Measurements from ENCODE around the gene NRARP.

NRARP gene

DNA sequence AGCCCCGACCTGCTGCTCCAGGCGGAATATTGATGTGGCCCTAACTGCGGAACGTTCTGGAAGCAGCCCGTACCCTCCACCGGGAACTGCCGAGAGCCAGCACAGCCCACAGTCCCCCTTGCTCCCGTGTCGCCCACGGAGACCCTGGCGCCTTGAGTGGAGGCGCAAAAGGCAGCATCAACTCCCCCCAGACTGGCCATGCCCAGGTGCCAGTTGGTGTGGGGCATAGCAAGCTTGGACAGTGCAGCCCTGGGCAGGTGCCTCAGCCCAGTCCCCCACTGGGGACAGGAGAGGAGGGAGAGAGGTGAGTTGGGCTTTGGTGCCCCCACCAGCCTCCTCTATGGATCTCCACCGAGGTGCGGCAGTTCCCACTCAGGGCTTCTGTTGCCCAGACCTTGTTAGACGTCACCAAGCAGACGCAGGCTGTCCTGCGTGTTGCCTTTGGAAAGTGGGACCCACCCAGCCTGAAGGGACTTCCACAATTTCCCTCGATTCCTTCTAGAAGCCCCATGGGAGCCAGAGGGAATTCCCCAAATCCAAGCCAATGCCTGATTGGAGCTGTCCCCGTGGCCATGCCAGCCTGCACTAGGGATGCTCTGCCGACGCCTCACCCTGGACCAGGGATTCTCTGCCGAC, 19.8 kb upstream of the NRARP start:
- DNase-seq, result no peak

DNA sequence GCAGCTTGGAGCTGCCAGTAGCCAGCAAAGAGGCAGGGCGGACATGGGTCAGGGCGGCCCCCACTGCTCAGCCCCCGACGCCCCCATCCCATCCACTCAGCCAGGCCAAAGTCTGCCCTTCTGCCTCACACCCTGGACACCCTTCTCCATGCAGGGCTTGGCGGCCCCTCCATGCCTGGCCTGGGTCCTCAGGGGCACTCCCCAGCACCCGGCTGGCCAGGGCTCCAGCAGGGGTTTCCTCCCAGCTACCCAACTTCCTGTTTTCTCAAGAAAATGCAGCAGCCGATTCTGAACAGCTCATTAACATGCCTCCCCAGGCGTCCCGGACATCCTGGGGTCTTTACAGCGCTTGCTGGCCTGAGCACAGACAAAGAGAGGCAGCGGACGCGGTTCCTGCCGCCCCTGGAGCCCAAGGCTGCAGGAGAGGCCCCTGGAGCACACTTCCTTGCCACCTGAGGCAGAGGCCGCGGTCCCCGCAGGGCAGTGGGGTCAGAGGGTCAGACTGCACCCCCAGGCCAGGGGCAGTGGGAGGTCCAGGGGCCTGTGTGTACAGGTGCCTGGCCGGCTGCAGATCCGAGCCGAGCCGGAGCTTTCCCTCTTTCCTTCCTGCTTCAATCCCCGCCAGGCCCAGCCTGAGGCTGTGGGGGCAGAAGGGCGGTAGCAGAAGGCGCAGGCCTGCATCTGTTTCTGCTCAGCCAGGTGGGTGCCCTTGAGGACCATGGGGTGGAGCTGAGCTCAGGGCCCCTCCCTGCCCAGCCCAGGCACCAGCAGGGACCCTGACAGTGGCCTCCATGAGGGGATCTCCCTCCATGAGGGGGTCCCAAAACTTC, 18.7 kb upstream of the NRARP start:
- DNase-seq, result peak; percentile 46

DNA sequence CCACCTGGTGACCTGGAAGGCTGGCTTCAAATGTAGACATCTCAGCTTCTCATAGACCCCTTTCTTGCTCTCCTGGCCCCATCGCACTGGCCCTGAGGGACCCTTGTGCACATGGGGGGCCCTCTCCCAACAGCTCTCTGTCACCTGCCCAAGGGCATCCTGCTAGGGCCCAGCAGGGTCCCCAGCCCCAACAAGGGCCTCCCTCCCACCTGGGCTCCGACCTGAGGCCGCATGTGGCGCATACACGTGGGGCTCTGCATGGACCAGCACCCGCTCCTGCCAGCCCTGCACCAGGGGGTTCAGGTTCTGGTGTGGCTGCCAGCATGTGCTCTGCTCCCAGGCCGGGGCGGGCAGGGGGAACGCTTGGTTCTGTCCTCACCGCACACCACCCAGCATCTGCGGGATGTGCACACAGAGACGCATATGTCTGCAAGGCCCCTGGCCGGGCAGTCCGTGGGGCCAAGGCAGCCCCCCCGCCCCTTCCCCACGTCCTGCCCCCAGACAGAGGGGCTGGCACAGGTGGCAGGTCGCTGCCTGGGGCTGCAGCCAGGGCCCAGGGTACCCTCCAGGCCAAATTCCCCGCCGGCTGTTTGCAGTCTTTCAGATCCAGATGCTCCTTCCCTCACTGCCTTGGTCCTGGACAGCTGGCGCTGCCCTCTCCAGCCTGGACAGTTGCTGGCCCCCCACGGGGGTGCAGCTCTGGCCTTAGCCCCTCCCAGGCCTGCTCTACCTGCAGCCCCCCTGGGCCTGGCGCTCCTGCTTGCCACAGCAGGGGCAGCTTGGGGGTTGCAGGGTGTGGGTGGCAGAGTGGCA, 17.9 kb upstream of the NRARP start:
- DNase-seq, result no peak

DNA sequence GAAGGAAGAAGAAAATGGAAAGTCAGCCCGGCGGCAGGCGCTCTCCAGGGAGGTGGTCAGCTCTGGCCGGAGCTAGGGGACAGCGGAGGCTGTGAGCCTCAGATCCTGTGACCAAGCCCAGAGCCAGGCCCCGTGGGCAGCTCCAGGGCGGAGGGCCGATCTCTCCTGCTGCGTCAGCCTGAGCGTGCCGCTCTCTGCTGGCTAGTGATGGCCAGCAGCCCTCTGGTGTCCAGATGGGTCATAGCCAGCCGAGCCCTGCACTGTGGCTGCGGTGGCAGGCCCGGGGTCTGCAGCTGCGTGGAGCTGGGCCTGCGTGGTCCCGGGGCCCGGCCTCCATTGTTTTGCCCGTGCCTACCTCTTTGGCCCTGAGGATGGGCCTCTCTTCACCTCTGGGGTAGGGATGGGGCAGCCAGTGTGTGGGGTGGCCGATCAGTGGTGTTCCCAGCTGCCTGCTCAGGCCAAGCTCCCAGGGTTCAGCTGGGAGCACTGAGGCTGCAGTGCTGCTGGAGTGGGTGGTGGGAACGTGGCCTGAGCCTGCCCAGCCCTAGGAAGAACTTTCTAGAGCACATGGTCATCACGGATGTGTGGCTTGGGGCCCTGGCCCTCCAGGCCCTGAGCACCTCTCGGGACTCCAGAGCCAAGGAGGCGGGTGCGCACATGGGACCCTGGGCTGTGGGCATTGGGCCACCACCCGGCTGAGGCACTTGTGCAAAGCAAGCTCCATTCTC, 17.1 kb upstream of the NRARP start:
- DNase-seq, result no peak

DNA sequence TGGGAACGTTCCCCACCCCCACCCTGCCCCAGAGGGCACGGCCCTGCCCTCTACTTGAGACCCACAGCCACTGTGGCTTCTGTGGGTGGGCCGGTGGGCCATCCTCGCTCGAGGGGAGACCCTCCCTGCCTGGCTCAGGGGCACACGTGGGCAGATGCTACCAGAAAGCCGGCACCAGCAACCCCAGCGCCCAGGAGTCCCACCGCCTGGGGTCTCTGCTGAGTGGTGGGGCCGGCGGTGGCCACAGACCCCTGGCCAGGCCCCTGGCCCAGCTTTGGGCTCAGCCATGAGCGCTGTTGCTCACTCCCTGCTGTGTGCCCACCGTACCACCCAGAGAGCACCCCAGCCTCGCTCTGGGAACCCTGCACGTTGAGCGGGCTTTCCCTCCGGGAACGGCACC, 16.5 kb upstream of the NRARP start:
- DNase-seq, result no peak

DNA sequence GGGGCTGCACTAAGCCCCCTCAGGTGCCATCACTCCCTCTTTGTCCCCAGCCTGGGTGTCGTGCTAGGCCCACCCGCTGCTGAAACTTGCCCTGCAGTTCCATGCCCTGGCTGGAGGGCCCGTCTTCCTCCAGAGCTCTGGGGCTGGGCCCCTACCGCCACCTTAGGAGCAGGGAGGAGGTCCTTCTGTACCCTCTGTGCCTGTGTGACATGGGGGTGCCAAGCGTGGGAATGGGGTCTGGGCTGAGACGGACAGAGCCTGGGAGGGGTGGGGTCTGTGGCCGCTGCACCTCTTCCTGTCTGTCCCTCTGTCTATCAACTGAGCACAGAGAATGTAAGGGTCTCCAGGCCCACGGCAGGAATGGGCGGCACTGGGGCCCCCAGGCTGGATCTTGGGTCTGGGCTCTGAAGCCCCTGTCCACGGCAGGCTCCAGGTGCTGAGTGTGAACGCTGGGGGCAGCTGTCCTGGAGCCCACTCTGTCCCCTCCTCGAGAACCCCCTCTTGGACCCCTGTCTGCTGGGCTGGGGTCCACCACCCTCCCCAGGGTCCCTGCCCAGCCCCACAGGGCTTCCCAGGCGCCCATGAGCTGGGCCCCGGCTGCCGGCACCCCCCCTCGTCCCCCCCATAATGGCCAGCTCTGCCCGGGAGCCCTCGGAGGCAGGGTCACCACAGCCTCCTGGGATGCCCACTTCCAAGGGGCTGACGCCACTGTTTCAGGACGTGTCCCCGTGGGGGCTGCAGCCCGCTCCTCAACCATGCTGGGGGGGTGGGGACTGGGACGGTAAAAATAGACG, 15.8 kb upstream of the NRARP start:
- DNase-seq, result no peak

DNA sequence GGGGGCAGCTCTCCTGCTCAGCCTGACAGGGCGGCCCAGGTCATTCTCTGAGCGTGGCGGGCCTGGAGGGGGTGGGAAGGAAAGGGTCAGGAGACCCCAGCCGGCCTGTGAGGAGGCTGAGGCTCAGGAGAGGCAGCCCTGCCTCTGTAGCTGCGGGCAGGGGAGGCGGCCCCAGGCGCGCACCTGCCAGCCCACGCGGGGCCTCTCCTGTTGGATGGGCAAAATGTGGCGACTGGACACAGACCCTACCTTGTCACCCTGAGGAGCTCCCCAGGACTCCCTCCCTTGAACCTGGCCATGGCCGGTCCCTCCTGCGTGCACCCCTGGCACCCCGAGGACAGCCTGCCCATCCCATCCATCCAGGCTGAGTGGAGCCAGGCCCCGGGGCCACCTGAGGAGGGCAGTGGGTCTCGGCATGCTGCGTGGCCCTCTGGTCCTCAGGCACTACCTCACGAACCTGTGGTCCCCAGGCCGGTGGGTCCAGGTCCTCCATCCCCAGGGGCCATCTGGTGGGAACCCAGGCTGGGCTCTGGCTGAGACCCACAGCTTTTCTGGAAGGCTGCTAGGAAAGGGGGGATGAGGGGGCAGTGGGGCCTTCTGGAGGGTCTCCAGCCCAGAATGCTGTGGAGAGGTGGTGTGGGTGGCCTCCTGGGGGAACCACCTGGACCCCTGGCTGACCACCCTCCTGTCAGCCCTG, 15.1 kb upstream of the NRARP start:
- DNase-seq, result no peak

DNA sequence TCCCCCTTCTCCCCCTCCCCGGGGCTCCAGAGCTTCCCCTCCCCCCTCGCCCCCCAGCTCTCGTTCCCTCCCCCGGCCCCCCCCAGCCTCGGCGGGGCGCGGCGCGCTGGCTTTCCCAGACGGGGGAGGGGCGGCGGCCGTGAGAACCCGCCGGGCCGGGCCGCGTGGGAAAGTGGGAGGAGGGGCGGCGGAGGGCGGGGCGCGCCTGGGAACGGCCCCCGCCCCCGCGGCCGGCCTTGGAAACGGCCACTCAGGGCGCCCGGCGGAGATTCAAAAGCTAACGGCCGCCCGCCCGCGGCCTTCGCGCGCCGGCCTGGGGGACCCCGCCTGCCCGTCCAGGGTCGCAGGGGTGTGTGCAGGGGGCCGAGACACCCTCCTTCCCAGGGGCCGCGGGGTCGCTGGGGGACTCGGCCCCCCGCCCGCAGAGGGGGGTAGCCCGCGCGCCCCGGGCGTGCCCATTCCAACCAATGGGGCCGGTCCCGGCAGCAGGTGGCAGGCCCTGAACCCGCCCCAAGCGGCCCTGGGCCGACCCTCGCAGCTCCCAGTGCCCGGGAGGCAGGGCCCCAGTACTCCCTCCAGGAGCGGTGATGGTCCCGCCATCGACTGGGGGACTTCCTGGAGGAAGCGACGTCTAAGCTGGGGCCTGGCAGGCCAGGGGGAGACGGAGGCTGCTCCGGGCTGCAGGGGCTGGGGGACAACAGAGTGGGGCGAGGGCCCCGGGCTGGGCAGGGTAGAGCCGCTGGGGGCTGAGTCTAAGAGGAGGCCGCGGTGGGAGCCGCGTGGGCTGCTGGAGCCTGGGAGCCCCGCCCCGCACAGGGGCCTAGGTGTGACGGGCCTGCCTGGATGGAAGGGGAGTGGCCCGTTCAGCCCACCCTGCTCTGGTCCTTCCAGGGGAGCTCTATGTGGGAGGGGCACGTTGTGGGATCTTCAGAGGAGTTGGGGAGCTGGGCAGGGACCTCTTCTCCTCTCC, 14.2 kb upstream of the NRARP start:
- no peak for DNase-seq

DNA sequence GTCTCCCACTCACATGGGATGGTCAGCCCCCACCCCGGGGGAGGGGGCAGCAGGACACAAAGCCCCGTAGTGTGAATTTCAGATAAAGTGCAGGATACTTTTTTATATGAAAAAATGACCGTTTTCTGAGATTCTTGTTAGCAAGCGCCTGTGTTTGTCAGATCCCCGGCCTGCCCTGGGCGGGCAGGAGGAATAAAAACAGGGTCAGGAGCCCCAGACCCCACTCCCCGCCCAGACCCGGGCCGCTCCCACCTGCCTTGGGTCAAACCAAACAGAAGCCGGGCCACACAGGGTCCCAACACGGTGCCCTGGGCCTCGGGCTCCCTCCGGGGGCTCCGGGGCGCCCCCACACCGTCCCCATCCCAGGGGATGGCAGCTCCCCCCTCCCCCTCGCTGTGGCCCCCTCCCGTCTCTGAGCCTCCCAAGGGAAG, 13.5 kb upstream of the NRARP start:
- DNase-seq, result no peak

DNA sequence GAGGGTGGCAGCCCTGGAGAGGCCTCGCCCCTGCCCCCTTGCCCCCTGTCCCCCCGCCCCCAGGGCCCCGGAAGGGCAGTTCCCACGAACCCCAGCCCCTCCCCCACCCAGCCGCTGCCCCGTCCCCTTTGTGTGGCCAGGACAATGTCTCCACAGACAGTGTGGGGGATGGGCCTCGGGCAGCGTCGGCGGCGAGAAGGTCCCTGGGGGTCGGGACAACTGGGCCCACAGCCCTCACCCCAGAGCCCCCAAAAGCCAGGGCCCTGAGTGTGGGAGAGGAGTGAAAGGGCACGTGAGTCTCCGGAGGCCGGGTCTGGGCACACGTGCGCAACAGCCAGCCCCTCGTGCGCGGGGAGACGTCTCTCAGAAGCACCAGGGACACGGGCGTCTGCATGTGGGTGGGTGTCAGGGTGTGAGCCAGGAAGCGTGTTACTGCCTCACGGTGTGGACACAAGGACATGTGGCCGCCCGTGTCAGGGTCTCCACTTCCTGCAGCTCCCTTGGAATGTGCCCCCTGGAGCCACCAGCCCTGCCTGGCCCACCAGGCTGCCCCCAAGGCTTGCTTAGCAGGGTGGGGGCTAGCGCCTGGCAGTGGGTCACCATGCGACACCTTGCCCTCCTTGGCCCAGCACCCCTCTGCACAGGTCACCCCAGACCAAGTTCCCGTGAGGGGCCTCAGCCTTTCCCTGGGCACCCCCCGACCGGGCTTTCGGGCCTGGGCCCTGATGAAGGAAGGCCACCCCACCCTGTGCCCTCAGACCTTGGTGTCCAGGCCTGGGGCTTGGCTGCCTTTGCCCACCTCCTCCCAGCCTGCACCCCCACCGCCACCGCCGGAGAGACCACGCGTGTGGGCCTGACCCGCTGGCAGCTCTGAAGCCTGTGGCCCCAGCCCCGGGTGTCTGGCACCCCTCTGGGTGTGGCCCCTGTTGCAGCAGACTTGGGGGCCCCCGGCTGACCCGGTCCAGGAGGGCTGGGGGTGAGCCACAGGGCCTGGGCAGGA, 12.8 kb upstream of the NRARP start:
- DNase-seq, result no peak

DNA sequence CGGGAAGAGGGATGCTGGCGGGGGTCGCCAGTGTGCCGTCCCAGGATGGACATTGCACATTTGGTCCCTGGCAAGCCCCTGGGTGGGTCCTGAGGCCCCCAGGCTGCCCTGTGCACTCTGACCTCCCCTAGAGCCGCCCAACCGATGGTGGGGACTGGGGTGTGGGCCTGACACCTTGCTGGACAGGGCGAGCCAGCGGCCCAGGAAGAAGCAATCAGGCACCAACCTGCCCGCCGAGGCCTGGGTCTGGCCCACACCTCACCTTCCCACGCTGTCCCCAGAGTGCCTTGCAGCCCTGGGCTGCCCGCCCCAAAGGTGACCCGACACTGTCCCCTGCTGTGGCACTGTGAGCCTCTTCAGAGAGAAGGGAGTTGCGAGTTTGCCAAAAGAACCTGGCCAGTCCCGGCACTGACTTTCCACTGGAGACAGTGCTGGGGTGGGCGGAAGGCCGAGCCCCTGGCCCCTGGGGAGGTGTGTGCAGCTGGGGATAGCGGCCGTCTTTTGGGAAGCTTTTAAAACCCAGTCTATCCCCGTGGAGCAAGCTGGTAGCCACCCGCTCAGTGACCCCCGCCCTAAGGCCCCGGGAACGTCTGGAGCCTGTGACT, 12.0 kb upstream of the NRARP start:
- no peak for DNase-seq

DNA sequence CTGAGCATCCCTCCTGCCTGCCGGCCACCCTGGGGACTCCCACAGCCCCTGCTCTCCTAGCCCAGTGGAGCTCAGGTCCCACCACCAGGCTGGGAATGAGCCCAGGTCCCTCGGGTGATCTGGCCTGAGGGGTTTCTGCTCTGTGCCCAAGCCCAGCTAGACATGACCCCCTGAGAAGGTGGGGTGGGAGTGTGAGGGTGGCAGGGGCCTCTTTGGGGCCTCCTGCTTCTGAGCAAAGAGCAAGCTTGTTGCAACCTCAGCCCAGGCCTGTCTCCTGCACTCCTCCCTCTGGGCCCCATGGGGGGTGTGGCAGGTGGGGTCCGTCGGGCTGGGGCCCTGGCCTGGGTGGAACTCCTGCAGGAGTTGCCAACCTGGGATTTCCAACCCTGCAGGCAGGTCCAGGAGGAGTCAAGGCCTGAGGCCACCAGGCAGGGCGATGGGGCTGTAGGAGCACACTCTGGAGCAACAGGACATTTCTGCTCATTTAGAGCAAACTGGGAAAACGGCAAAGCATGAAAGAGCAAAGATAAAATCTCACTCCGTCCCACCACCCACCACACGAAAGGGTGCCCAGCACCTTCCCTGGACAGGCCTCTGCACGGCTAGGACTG, 11.4 kb upstream of the NRARP start:
- no peak for DNase-seq

DNA sequence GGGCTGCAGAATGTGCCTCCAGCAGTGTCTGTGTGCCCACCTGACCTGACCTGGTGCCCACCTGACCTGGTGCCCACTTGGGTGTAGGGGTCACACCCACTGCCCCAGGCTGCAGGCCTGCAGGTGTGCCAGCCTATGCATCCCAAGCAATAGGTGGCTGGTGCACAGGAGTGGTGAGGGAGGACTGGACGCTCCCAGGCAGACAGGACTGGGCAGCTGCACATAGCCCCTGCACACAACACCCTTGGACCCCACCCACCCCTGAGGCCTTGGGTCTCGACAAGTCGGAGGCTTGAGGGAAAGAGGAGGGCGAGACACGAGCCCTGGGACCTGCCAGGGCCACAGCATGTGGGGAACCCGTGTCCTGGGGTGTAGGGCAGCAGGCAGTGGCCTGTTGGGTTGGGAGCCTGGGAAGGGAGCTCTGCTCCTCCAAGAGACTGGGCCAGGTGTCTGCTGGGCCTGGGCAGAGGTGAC, 10.8 kb upstream of the NRARP start:
- DNase-seq, result no peak

DNA sequence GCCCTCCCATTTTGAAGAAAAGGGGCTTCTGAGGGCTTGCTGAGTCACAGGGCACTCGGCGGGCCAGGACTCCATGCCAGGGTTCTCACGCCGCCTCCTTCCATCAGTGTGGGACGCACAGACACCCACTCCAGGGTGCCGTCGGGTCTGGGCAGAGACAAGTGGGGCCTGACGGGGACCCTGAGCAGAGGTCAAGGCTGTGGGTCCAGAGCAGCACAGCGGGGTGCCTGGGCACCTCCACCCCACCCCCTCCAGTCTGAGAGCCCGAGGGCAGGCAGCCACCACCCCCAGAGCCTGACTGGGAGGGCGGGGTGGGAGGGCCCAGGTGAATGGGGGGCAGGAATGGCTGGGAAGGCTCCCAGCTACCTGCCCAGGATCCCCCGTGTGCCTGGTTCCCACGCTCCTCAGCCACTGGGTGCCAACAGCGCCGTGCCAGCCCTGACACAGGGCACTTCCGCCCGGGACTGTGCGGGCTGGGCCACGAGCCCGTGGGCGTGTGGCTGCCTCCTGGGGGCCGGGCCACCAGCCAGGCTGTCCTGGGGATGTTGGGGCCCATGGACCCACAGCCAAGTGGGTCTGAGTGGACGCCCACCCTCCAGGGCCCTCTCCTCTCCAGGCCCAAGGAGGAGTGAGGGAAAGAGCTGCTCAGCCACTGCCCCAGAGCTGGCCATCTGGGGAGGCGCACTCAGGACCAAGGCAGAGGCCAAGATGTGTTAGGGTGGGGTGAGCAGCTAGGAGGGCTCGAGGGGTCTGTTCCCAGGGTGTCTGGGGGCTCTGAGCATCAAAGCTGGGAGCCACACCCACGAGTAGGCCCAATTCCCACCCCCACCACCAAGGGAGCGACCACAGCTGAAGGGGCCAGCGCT, 10.1 kb upstream of the NRARP start:
- DNase-seq, result no peak

DNA sequence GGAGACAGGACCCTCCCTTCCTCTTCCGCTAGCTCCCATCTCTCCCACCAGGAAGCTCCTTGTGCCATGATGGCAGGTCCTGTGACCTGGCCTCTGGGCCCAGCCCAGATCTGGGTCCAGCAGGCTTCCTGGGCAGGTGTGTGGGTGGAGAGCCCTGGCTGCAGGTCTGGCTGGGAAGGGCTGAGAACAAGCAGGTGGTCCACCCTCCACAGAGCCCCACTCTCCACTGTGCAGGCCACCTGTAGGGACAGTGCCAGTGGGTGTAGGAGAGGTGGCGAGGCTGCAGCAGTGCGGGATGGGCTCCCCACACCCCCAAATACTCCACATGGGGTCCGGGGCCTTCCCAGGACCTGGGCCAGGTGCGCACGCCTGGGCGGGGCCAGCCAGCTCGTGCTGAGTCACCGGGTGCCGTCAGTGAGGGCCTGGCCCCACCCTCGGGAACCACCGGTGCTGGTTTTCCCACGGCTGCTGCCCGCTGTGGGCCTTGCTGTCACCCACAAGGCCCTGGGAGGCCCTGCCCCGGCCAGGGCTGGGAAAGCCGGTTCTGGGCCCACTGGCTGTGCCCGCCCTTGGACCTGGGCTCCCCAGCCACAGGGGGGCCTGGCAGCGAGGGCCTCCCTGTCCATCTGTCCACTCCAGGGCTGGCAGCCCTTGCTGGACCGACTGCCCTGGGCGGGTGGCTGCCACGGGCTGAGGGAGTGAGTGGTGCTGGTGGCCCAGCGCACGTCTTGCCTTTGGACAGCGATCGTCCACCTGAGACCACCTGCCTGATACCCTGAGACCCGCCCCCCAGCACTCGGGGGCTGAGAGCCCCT, 9.3 kb upstream of the NRARP start:
- peak; percentile 45 for DNase-seq

Measured in CD4-positive, alpha-beta T cell treated with Interleukin-6 for 4 hours (primary cell).